Measurements from ENCODE around the gene ZNF175. TPM values are rescaled to one million over a fixed set of nuclear protein-coding genes. Genes with fewer than 3 reads are reported as not detected.

The ZNF175 gene
- total and polyA plus RNA-seq, 12 donors, result 1.6 to 9.6 (median 8.1) TPM

- no peak for TF ChIP-seq CTCF (IDR thresholded peaks at IDR 0.05)
- H3K27me3 ChIP-seq, result peaks cover 0 to 2% (median 0%) of the 10 kb centered on the region in 7 donors
- ATAC-seq, result no peak
- H3K4me1 ChIP-seq, result peaks cover 0 to 17% (median 14%) of the 10 kb centered on the region in 9 donors
- 78 to 79% methylated on average over 1 of the region's 1 CpG for WGBS, 2 donors
- no peak overlapping the region for H3K27ac ChIP-seq
- peaks cover 0 to 12% (median 8%) of the 10 kb centered on the region in 11 donors for H3K9me3 ChIP-seq
- H3K36me3 ChIP-seq, result peaks cover 0 to 11% (median 6%) of the 10 kb centered on the region in 9 donors
- intact Hi-C loops (cut with DNase I), result loop anchor here in 3 of 10 donors (10.0 kb wide), 1 partner anchor 488 kb away; the partner anchor contains the start of gene CTU1 (in 3 of the 3)
- no peak for DNase-seq
- no peak overlapping the region for H3K4me3 ChIP-seq
Observed at GRCh38 chr19:51592521-51592920, 21.4 kb downstream of the ZNF175 start.

- peaks cover 0 to 4% (median 0%) of the 10 kb centered on the region in 11 donors for H3K9me3 ChIP-seq
- TF ChIP-seq CTCF (IDR thresholded peaks at IDR 0.05), result no peak
- H3K4me1 ChIP-seq, result peaks cover 0 to 17% (median 14%) of the 10 kb centered on the region in 9 donors
- H3K4me3 ChIP-seq, result peak overlapping the region; percentile 49 to 84 (median 71)
- DNase-seq, result no peak
- no peak for ATAC-seq
- intact Hi-C loops (cut with DNase I), result loop anchor here in 3 of 10 donors (10.0 kb wide), 1 partner anchor 489 kb away; the partner anchor contains the start of gene CTU1 (in 3 of the 3)
- H3K27ac ChIP-seq, result peak overlapping the region in 6 of 10 donors; percentile 13 to 81 (median 42)
- 25 to 32% methylated on average over 10 of the region's 10 CpGs for WGBS, 2 donors
- H3K27me3 ChIP-seq, result peaks cover 0 to 10% (median 5%) of the 10 kb centered on the region in 7 donors
- peaks cover 0 to 3% (median 0%) of the 10 kb centered on the region in 9 donors for H3K36me3 ChIP-seq
Observed at GRCh38 chr19:51593138-51593890, 22.2 kb downstream of the ZNF175 start.

GRCh38 chr19:51593969-51594773, 23.1 kb downstream of the ZNF175 start:
- H3K36me3 ChIP-seq, result no peaks in the 10 kb centered on the region
- H3K4me1 ChIP-seq, result peaks cover 0 to 17% (median 14%) of the 10 kb centered on the region in 9 donors
- peak overlapping the region; percentile 49 to 84 (median 71) for H3K4me3 ChIP-seq
- peak; percentile 98 to 99 for DNase-seq
- WGBS, 2 donors, result 0 to 1% methylated on average over 61 of the region's 61 CpGs
- peak overlapping the region in 9 of 10 donors; percentile 7 to 81 (median 43) for H3K27ac ChIP-seq
- peaks cover 0 to 19% (median 13%) of the 10 kb centered on the region in 7 donors for H3K27me3 ChIP-seq
- intact Hi-C loops (cut with DNase I), result loop anchor here in 4 of 10 donors (1.0 to 10.0 kb wide), 2 partner anchors 23 to 489 kb away; partner anchors contain the start of genes CTU1 (in 3 of the 4) and ZNF175 (in 3 of the 4)
- peak; percentile 99 to 100 (median 100) for ATAC-seq
- no peak for TF ChIP-seq CTCF (IDR thresholded peaks at IDR 0.05)
- H3K9me3 ChIP-seq, result no peaks in the 10 kb centered on the region

- peaks cover 0 to 17% (median 14%) of the 10 kb centered on the region in 9 donors for H3K4me1 ChIP-seq
- H3K27me3 ChIP-seq, result peaks cover 0 to 25% (median 19%) of the 10 kb centered on the region in 7 donors
- intact Hi-C loops (cut with DNase I), result loop anchor here in 5 of 10 donors (1.0 to 10.0 kb wide), 3 partner anchors 23 to 490 kb away; partner anchors contain the start of genes CTU1 (in 4 of the 5) and ZNF175 (in 3 of the 5)
Observed at GRCh38 chr19:51594774-51595109, 23.7 kb downstream of the ZNF175 start.

More at GRCh38 chr19:51594774-51595109, 23.7 kb downstream of the ZNF175 start:
- Histone ChIP-seq H3K4me3 (peak overlapping the region; percentile 36 to 84 (median 71)), H3K9me3 (no peaks in the 10 kb centered on the region), H3K36me3 (no peaks in the 10 kb centered on the region), H3K27ac (peak overlapping the region in 7 of 10 donors; percentile 7 to 81 (median 33))
- no peak for TF ChIP-seq CTCF (IDR thresholded peaks at IDR 0.05)
- WGBS, 2 donors, result 15 to 26% methylated on average over 6 of the region's 6 CpGs
- DNase-seq, result no peak
- peak in 7 of 8 donors; percentile 7 to 36 (median 18) for ATAC-seq

Measured in heart right ventricle (tissue), 16 donors.